Breast epithelium (tissue), 3 donors: Measurements from ENCODE around the gene HTT-AS.

ENCODE experiments used
- CTCF ChIP-seq, 3 donors: fragments of 450-650 bp; IDR thresholded peaks; one replicate each; pipeline ENCODE4 v1.5.1; 2016 to 2017; ENCODE audit warnings: antibody characterized with exemption in 3 of 3, mild to moderate bottlenecking in 3 of 3, moderate library complexity in 3 of 3
- POLR2A ChIP-seq: fragments of 450-650 bp; IDR thresholded peaks from one replicate; pipeline ENCODE4 v1.6.1; 2016; ENCODE audit warnings: antibody characterized with exemption, mild to moderate bottlenecking, moderate library complexity
- POLR2AphosphoS5 ChIP-seq, 3 donors: sonication (generic); formaldehyde crosslinking; IDR thresholded peaks; one replicate each; pipeline ENCODE4 v1.6.1; 2017; ENCODE audit warnings: antibody characterized with exemption in 3 of 3

GRCh38 chr4:3065551-3065950 is 8.8 kb downstream of the HTT-AS start:
- TF ChIP-seq CTCF (IDR thresholded peaks at IDR 0.05) (no peak), POLR2A (no peak), POLR2AphosphoS5 (IDR thresholded peaks at IDR 0.05) (no peak)
